ENCODE measurements around the gene HSP90B1. TPM values are rescaled to one million over a fixed set of nuclear protein-coding genes. Genes with fewer than 3 reads are reported as not detected.

Gene HSP90B1
- total and polyA plus RNA-seq, 2 donors, result 299 to 376 TPM

DNA sequence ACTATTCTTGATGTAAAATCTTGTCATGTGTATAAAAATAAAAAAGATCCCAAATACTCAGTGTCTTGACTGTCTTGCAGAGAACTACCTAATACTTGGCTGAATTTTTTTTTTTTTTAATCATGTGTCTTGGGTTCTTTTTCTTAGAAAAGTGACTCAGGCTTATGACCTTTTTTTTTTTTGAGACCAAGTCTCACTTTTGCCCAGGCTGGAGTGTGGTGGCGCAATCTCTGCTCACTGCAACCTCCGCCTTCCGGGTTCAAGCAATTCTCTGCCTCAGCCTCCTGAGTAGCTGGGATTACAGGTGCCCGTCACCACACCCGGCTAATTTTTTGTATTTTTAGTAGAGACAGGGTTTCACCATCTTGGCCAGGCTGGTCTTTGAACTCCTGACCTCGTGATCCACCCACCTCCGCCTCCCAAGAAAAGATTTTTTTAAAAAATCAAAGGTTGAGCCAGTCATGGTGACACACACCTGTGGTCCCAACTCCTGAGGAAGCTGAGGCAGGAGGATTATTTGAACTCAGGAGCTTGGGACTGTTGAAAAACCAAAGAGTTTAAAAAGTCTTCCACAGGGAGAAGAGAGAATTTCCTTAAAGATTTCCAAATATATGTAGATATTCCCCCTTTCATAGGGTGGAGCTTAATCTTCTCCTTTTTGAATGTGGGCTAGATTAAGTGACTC, 17.8 kb downstream of the HSP90B1 start:
- H3K27ac ChIP-seq (ENCODE audit: low read depth), result no peak overlapping the region
- H3K4me3 ChIP-seq (ENCODE audit: low read depth, low read length), result no peak overlapping the region
- 96% methylated on average over 7 of the region's 7 CpGs for WGBS
- no peak for DNase-seq (ENCODE audit: extremely low spot score)
- H3K36me3 ChIP-seq (ENCODE audit: insufficient read depth), result peaks cover 13% of the 10 kb centered on the region
- H3K4me1 ChIP-seq (ENCODE audit: insufficient read depth), result no peaks in the 10 kb centered on the region

DNA sequence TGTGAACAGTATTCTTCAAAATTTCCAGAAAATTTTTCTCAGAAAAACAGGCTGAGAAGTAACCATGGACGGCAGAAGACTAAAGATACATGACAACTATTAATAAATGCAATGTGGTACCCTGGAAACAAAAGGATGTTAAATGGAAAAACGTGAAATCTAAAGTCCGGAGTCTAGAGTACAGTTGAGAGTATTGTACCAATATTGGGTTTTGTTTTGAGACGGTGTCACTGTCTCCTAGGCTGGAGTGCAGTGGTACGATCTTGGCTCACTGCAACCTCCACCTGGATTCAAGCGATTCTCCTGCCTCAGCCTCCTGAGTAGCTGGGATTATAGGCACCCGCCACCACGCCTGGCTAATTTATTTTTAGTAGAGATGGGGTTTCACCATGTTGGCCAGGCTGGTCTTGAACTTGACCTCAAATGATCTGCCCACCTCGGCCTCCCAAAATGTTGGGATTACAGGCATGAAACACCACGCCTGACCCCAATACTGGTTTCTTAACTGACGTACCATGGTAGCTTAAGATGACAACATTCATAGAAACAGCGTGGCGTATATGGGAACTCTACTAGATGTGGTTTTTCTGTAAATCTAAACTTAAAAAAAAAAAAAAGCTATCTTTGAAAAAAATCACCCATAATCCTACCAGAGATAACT, 18.7 kb downstream of the HSP90B1 start:
- peaks cover 18% of the 10 kb centered on the region for H3K36me3 ChIP-seq (ENCODE audit: insufficient read depth)
- no peaks in the 10 kb centered on the region for H3K4me1 ChIP-seq (ENCODE audit: insufficient read depth)
- WGBS, result 78% methylated on average over 13 of the region's 13 CpGs
- no peak for DNase-seq (ENCODE audit: extremely low spot score)
- no peak overlapping the region for H3K4me3 ChIP-seq (ENCODE audit: low read depth, low read length)
- H3K27ac ChIP-seq (ENCODE audit: low read depth), result no peak overlapping the region

DNA sequence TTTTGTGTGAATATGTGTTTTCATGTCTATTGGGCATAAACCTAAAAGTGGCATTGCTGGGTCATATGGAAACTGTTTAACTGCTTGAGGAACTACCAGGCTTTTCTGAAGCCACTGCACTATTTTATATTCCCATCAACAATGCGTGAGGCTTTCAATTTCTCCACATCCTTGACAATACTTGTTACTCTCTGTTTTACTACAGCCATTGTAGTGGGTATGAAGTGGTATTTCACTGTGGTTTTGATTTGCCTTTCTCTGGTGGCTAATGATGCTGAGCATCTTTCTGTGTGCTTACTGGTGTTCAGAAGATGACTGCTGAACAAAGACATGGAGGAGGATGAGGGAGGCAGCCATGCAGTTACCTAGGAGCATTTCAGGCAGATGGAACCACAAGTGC, 22.3 kb downstream of the HSP90B1 start:
- peaks cover 15% of the 10 kb centered on the region for H3K36me3 ChIP-seq (ENCODE audit: insufficient read depth)
- 51% methylated on average over 1 of the region's 1 CpG for WGBS
- DNase-seq (ENCODE audit: extremely low spot score), result no peak
- H3K27ac ChIP-seq (ENCODE audit: low read depth), result no peak overlapping the region
- H3K4me1 ChIP-seq (ENCODE audit: insufficient read depth), result no peaks in the 10 kb centered on the region
- H3K4me3 ChIP-seq (ENCODE audit: low read depth, low read length), result no peak overlapping the region

DNA sequence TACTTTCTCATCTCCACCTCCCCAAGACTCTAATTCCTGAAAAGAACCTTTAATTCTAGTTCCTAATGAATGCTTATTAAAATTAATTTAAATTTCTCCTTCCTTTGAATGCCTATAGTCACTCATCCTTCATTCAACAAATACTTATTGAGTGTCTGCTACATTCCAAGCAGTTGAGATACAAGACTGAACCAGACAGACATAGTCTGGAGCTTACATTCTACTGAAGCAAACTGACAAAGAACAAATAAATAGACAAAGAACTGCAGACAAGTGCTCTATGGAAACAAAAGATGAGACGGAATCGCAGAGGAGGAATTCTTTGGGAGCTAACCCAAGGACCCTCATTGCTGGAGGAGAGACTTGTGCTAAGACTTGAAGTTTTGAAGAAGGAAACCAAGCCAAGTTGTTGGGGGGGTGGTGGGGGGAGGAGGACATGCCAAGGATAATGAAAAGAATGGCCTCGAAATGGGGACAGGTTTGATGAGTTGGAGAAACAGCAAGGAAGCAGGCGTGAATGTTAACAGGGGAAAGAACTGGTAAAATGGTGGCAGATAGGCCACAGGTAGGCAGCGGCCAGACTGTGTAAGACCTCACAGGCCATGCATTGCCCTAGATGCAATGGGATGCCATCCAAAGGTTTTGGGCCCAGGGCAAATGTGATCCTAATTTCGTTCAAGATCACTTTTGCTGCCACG, 25.8 kb downstream of the HSP90B1 start:
- Histone ChIP-seq H3K4me1 (ENCODE audit: insufficient read depth) (no peaks in the 10 kb centered on the region), H3K36me3 (ENCODE audit: insufficient read depth) (peaks cover 9% of the 10 kb centered on the region), H3K27ac (ENCODE audit: low read depth) (no peak overlapping the region), H3K4me3 (ENCODE audit: low read depth, low read length) (peak overlapping the region; percentile 68)
- 17% methylated on average over 7 of the region's 7 CpGs for WGBS
- DNase-seq (ENCODE audit: extremely low spot score), result no peak

DNA sequence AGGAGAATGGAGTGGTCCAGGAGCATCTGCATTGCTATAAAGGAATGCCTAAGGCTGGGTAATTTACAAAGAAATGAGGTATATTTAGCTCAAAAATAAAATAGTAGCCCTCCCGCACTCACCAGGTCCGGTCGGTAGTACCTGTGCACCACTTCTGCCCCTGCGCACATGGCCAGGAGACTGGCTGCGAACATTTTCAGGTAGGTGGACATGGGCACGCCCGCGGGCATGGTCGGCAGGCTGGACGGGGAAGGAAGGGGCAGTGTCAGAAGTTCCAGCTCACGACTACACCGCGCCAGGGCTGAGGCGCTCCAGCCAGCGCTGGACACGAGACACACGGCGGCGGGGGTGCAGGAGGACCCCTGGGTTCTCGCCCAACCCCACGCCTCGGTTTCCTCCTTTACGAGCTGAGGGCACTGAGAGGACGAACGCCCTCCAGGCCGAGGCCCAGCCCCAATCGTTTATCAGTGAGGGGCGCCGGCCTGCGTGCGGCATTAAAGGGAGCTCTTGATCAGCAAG, 26.4 kb downstream of the HSP90B1 start:
- peaks cover 9% of the 10 kb centered on the region for H3K36me3 ChIP-seq (ENCODE audit: insufficient read depth)
- no peak for DNase-seq (ENCODE audit: extremely low spot score)
- peak overlapping the region; percentile 28 for H3K27ac ChIP-seq (ENCODE audit: low read depth)
- peak overlapping the region; percentile 68 for H3K4me3 ChIP-seq (ENCODE audit: low read depth, low read length)
- under 1% methylated on average over 31 of the region's 31 CpGs for WGBS
- no peaks in the 10 kb centered on the region for H3K4me1 ChIP-seq (ENCODE audit: insufficient read depth)

DNA sequence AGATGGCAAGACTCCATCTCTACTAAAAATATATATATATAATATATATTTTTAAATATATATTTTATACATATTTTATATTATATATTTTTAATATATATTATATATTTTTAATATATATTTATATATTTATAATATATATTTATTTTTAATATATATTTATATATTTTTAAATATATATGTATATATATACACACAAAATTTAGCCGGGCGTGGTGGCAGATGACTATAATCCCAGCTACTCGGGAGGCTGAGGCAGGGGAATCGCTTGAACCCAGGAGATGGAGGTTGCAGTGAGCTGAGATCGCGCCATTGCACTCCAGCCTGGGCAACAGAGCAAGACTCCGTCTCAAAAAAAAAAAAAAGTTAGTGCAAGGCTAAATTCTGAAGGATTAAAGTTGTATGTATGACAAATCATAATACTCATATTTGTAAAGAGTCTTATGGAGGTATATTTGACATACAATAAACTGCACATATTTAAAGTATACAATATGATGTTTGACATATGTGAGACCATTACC, 27.7 kb downstream of the HSP90B1 start:
- WGBS, result 81% methylated on average over 7 of the region's 7 CpGs
- Histone ChIP-seq H3K4me3 (ENCODE audit: low read depth, low read length) (no peak overlapping the region), H3K27ac (ENCODE audit: low read depth) (no peak overlapping the region), H3K36me3 (ENCODE audit: insufficient read depth) (peaks cover 6% of the 10 kb centered on the region), H3K4me1 (ENCODE audit: insufficient read depth) (no peaks in the 10 kb centered on the region)
- no peak for DNase-seq (ENCODE audit: extremely low spot score)

DNA sequence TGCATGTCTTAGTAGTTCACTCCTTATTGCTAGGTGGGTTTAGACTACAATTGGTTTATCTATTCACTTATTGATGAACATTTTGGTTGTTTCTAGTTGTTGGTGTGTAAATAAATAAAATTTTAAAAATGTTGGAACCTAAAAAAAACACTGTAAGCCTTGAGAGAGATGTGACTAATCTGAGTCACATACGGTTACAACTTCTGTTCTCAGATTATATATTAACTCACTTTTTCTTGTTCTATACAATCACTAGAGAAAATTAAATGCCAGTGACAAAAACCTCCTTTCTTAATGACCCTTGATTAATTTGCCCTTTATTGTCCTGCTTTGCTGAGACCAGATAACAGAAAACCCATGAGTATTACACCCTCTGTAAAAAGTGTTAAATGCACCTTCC, 28.4 kb downstream of the HSP90B1 start:
- Histone ChIP-seq H3K27ac (ENCODE audit: low read depth) (no peak overlapping the region), H3K4me1 (ENCODE audit: insufficient read depth) (no peaks in the 10 kb centered on the region), H3K4me3 (ENCODE audit: low read depth, low read length) (no peak overlapping the region), H3K36me3 (ENCODE audit: insufficient read depth) (peaks cover 2% of the 10 kb centered on the region)
- WGBS, result 63% methylated on average over 1 of the region's 1 CpG
- DNase-seq (ENCODE audit: extremely low spot score), result no peak

DNA sequence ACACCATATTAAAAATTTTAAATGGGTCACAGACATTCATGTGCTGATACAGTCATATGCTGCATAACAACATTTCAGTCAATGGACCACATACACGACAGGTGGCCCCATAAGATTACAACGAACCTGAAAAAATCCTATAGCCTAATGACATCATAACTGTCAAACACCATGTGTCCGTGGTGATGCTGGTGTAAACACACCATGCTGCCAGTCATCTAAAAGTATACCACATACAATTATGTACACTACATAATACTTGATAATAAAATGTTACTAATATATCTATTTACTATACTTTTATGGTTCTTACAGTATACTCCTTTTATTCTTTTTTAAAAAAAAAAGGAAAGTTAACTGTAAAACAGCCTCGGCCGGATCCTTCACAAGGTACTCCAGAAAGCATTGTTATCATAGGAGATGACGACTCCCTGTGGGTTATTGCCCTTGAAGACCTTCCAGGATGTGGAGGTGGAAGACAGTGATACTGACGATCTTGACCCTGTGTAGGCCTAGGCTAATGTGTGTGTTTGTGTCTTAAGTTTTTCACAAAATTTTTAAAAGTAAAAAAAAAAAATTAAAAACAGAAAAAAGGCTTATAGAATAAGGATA, 30.5 kb downstream of the HSP90B1 start:
- no peaks in the 10 kb centered on the region for H3K36me3 ChIP-seq (ENCODE audit: insufficient read depth)
- no peak overlapping the region for H3K4me3 ChIP-seq (ENCODE audit: low read depth, low read length)
- no peak for DNase-seq (ENCODE audit: extremely low spot score)
- H3K27ac ChIP-seq (ENCODE audit: low read depth), result no peak overlapping the region
- 68% methylated on average over 7 of the region's 7 CpGs for WGBS
- H3K4me1 ChIP-seq (ENCODE audit: insufficient read depth), result no peaks in the 10 kb centered on the region

DNA sequence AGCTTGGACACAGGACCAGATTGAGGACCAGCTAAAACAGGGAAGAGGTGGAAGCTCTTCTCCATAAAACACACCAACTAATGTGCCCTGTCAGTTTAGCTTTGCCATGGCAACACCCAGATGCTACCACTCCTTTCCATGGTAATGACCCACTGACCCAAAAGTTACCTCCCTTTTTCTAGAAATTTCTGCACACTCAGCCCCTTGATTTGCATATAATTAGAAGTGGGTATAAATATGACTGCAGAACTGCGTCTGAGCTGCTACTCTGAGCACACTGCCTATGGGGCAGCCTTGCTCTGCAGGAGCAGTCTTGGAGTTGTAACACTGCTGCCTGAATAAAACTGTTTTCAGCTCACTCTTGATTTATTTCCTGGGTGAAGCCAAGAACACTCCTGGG, 32.3 kb downstream of the HSP90B1 start:
- DNase-seq (ENCODE audit: extremely low spot score), result no peak
- WGBS, result 38% methylated on average over 1 of the region's 1 CpG

DNA sequence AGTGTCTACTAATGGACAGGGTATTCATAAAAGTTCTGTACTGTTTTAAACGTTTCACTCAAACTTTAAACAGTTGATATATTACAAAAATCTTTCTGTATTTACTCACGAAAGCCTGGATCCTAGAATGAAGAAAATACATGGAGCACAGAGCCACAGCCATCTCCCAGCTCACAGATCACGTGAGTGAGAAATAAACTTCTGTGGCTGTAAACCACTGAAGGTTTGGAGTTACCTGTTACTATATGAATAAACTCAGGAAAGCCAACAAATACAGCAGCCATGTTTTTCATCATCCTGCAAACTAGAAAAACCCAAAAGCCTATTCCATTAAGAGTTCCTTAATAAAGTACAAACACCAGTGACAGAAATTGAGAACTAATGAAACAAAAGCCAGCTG, 34.6 kb downstream of the HSP90B1 start:
- Histone ChIP-seq H3K27ac (ENCODE audit: low read depth) (no peak overlapping the region), H3K4me1 (ENCODE audit: insufficient read depth) (no peaks in the 10 kb centered on the region), H3K36me3 (ENCODE audit: insufficient read depth) (no peaks in the 10 kb centered on the region), H3K4me3 (ENCODE audit: low read depth, low read length) (peak overlapping the region; percentile 62)
- 7% methylated on average over 3 of the region's 3 CpGs for WGBS
- no peak for DNase-seq (ENCODE audit: extremely low spot score)

More for the DNA sequence above, 32.3 kb downstream of the HSP90B1 start:
- H3K36me3 ChIP-seq (ENCODE audit: insufficient read depth), result no peaks in the 10 kb centered on the region
- H3K27ac ChIP-seq (ENCODE audit: low read depth), result no peak overlapping the region
- H3K4me1 ChIP-seq (ENCODE audit: insufficient read depth), result no peaks in the 10 kb centered on the region
- H3K4me3 ChIP-seq (ENCODE audit: low read depth, low read length), result no peak overlapping the region

DNA sequence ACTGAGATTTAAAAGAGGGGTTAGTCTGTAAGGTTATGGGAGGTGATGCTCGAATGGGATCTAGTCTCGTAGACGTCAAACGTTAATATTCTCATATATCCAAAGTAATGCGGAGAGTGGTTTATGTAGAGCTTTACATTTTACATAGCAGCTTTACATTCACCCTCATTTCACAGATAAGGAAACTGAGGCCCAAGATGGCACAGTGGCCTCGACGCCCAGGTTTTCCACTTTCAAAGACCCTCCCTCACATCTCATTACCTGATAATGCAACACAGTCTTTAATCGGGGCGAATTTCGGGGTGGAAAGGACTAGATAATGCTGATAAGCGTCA, 35.0 kb downstream of the HSP90B1 start:
- WGBS, result under 1% methylated on average over 11 of the region's 11 CpGs
- no peak for DNase-seq (ENCODE audit: extremely low spot score)

DNA sequence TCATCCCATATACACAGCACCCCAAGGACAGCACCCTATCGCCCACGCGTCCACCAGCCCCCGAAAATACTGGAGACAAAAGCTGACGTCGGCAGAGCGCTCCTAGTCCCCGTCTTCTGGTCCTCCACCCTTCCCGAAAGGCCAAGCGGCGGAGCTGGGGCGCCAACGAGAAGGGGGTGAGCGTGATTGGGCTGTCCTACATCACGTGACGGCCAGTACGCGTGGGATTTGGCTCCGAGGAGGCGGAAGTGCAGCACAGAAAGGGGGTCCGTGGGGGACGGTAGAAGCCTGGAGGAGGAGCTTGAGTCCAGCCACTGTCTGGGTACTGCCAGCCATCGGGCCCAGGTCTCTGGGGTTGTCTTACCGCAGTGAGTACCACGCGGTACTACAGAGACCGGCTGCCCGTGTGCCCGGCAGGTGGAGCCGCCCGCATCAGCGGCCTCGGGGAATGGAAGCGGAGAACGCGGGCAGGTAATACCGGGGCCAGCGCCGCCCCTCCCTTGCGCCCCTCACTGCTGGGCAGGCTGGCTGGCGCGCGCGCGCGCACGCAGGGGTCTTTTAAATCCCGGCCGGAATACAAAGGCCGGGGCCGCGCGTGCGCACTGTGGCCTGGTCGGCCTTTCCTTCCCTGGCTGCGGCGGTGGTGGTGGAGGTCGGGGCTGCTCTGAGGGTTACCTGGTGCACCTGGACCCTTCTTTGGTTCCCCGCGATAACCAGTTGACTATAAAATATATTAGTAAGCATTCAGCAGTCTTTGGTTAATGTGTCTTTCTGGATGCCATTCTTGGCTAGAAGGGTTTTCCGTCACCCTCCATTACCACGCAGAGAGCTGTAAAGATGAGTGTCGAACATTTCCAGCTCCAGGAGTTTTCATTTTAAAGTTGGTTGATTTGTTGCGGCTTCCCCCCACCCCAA, 35.6 kb downstream of the HSP90B1 start, which contains the start of gene TDG:
TSS of gene TDG (plus strand) at position 283 of the 915 bp plus-strand sequence. CDS start at position 449, 166 bp downstream.
- Histone ChIP-seq H3K4me3 (ENCODE audit: low read depth, low read length) (peak within 1 kb of the TSS; percentile 68), H3K36me3 (ENCODE audit: insufficient read depth) (no peaks in the 10 kb centered on the region), H3K27ac (ENCODE audit: low read depth) (peak within 1 kb of the TSS; percentile 94), H3K4me1 (ENCODE audit: insufficient read depth) (no peaks in the 10 kb centered on the region)
- WGBS, result 5% methylated on average over 64 of the region's 64 CpGs
- DNase-seq (ENCODE audit: extremely low spot score), result peak; percentile 98

More for the DNA sequence above, 35.0 kb downstream of the HSP90B1 start:
- no peaks in the 10 kb centered on the region for H3K4me1 ChIP-seq (ENCODE audit: insufficient read depth)
- peak overlapping the region; percentile 62 for H3K4me3 ChIP-seq (ENCODE audit: low read depth, low read length)
- H3K27ac ChIP-seq (ENCODE audit: low read depth), result peak overlapping the region; percentile 70
- no peaks in the 10 kb centered on the region for H3K36me3 ChIP-seq (ENCODE audit: insufficient read depth)

Data from urinary bladder (tissue), 4 donors.